Measurements from ENCODE around the gene SYS1. TPM values are rescaled to one million over a fixed set of nuclear protein-coding genes. Genes with fewer than 3 reads are reported as not detected.
A peak's percentile ranks its signal among the peaks of the same experiment; 100 is the strongest.

Gene SYS1
- total and polyA plus RNA-seq, 12 donors: 16.0 to 83.2 (median 32.9) TPM

- H3K27me3 ChIP-seq: no peaks in the 10 kb centered on the region
- H3K27ac ChIP-seq: no peak overlapping the region
- DNase-seq: no peak
- no peak overlapping the region for H3K4me3 ChIP-seq
- TF ChIP-seq POLR2A (IDR thresholded peaks at IDR 0.05): no peak
- TF ChIP-seq, protein P1, sequence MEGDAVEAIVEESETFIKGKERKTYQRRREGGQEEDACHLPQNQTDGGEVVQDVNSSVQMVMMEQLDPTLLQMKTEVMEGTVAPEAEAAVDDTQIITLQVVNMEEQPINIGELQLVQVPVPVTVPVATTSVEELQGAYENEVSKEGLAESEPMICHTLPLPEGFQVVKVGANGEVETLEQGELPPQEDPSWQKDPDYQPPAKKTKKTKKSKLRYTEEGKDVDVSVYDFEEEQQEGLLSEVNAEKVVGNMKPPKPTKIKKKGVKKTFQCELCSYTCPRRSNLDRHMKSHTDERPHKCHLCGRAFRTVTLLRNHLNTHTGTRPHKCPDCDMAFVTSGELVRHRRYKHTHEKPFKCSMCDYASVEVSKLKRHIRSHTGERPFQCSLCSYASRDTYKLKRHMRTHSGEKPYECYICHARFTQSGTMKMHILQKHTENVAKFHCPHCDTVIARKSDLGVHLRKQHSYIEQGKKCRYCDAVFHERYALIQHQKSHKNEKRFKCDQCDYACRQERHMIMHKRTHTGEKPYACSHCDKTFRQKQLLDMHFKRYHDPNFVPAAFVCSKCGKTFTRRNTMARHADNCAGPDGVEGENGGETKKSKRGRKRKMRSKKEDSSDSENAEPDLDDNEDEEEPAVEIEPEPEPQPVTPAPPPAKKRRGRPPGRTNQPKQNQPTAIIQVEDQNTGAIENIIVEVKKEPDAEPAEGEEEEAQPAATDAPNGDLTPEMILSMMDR (IDR thresholded peaks at IDR 0.05): no peak
- 72 to 85% (median 76%) methylated on average over 5 of the region's 5 CpGs for WGBS, 4 donors
- H3K9me3 ChIP-seq (replicated peaks in 1 of 3): no peaks in the 10 kb centered on the region
- intact Hi-C loops (cut with DNase I): no loop called here
- peaks cover 6 to 36% of the 10 kb centered on the region in 2 donors for H3K4me1 ChIP-seq (replicated peaks in 1 of 2)
- H3K36me3 ChIP-seq (replicated peaks in 1 of 2): peaks cover 0 to 12% of the 10 kb centered on the region in 2 donors
Observed at GRCh38 chr20:45412653-45413052, 49.7 kb downstream of the SYS1 start.

DNA sequence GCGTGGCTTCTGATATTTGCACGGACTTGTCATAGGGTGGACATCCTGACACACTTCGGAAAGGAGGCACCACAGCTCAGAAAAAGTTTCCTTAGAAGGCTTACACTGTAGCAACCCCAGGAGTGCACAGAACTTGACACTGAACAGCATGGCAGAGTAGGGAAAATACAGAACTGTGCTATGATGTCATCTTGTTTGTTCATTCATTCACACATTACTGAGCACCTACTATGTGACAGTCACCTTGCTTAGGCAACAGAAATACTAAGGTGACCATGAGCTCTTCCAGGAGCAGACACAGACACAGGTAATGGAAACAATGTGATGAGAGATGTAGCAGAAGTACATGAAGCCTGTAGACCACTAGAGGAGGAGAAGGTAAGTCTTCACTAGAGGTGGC is 50.5 kb downstream of the SYS1 start:
- Histone ChIP-seq H3K27me3 (no peaks in the 10 kb centered on the region), H3K4me3 (no peak overlapping the region), H3K4me1 (replicated peaks in 1 of 2) (peaks cover 6 to 30% of the 10 kb centered on the region in 2 donors), H3K9me3 (replicated peaks in 1 of 3) (no peaks in the 10 kb centered on the region), H3K36me3 (replicated peaks in 1 of 2) (peaks cover 0 to 12% of the 10 kb centered on the region in 2 donors), H3K27ac (no peak overlapping the region)
- no peak for DNase-seq
- TF ChIP-seq POLR2A (IDR thresholded peaks at IDR 0.05): no peak
- TF ChIP-seq, protein P1 (IDR thresholded peaks at IDR 0.05): no peak
- 69 to 86% (median 76%) methylated on average over 2 to 3 of the region's 3 CpGs for WGBS, 4 donors
- intact Hi-C loops (cut with DNase I): no loop called here

DNA sequence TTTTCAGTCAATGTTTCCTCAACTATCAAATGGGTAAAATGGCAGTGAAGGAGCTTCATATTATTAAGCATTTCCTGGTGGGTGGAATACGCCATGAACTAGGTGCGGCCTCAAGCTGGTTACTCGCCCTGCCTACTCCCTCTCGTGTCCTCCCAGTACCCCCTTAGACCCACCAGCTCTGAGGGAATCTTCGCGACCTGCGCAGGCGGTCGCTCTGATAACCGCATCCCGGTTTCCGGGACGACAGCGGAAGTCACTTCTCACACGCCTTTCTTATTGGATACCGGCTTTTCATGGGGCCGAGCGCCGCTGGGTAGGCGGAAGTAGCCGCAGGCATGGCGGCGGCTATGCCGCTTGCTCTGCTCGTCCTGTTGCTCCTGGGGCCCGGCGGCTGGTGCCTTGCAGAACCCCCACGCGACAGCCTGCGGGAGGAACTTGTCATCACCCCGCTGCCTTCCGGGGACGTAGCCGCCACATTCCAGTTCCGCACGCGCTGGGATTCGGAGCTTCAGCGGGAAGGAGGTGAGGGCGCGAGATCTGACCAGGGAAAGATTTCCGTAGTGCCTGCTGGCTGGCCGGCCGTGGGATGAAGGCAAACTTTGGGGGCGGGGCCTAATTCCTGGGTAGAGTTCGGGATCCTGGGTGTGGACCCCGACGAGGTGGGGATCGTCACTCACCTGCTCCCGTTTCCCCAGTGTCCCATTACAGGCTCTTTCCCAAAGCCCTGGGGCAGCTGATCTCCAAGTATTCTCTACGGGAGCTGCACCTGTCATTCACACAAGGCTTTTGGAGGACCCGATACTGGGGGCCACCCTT is 53.1 kb downstream of the SYS1 start, which contains the start of gene PIGT:
Gene PIGT, plus strand, starts transcription at position 320 of the 816 bp plus-strand sequence. Its CDS starts 16 bp downstream, at position 336.
- DNase-seq: peak; percentile 78 to 94 (median 86)
- Histone ChIP-seq H3K36me3 (replicated peaks in 1 of 2) (peaks cover 0 to 22% of the 10 kb centered on the region in 2 donors), H3K4me1 (replicated peaks in 1 of 2) (peaks cover 6 to 36% of the 10 kb centered on the region in 2 donors), H3K27me3 (no peaks in the 10 kb centered on the region), H3K9me3 (replicated peaks in 1 of 3) (no peaks in the 10 kb centered on the region), H3K27ac (peak within 1 kb of the TSS in 4 of 5 donors; percentile 33 to 90 (median 76)), H3K4me3 (peak within 1 kb of the TSS; percentile 20 to 99 (median 82))
- intact Hi-C loops (cut with DNase I): no loop called here
- WGBS, 4 donors: 0 to 1% (median 0%) methylated on average over 8 to 52 of the region's 52 CpGs
- TF ChIP-seq POLR2A (IDR thresholded peaks at IDR 0.05): peak; percentile 70 to 88
- TF ChIP-seq, protein P1 (IDR thresholded peaks at IDR 0.05): peak in 1 of 6 experiments; percentile 8

DNA sequence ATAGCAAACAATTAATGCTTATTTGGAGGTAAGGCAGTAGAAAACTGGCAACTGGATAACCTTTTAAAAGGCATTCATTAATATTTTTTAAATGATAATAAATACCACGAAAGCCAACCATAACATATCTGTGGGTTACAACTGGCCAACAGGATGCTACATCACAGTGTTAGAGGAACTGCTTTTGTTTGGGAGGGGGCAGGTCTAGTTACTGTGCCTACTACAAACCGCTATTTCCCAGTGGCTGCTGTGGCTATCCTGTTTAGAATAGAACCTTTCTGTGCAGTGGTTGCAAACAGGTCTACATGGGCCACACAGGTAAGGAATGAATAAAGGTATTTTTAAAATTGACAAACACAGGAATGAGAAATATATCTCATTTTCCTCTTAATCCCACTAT is 54.0 kb downstream of the SYS1 start:
- Histone ChIP-seq H3K27me3 (no peaks in the 10 kb centered on the region), H3K36me3 (replicated peaks in 1 of 2) (peaks cover 0 to 30% of the 10 kb centered on the region in 2 donors), H3K4me3 (peak overlapping the region in 1 of 4 donors; percentile 99), H3K9me3 (replicated peaks in 1 of 3) (no peaks in the 10 kb centered on the region), H3K27ac (no peak overlapping the region), H3K4me1 (replicated peaks in 1 of 2) (peaks cover 6 to 33% of the 10 kb centered on the region in 2 donors)
- intact Hi-C loops (cut with DNase I): no loop called here
- no peak for DNase-seq
- TF ChIP-seq POLR2A (IDR thresholded peaks at IDR 0.05): no peak
- TF ChIP-seq, protein P1 (IDR thresholded peaks at IDR 0.05): no peak
- WGBS, 4 donors: 68 to 79% (median 75%) methylated on average over 2 of the region's 2 CpGs

Other genes starting within 250 kb of the SYS1 start
- gene WFDC5, start 248.0 kb upstream of the SYS1 start, total RNA-seq: not detected
- gene WFDC5, start 248.0 kb upstream of the SYS1 start, polyA plus RNA-seq: not detected
- gene WFDC12, start 238.7 kb upstream of the SYS1 start, total RNA-seq: not detected
- not detected for gene WFDC12, start 238.7 kb upstream of the SYS1 start, polyA plus RNA-seq
- gene PI3, start 188.3 kb upstream of the SYS1 start, total RNA-seq: not detected
- gene PI3, start 188.3 kb upstream of the SYS1 start, polyA plus RNA-seq: 1 to 10 TPM in 1 of 3 donors, not detected in 2; 1.0 TPM
- not detected for gene SEMG1, start 156.1 kb upstream of the SYS1 start, total RNA-seq
- under 1 TPM in 1 of 3 donors, not detected in 2; 0.15 TPM for gene SEMG1, start 156.1 kb upstream of the SYS1 start, polyA plus RNA-seq
- not detected for gene SEMG2, start 141.8 kb upstream of the SYS1 start, total RNA-seq
- not detected for gene SEMG2, start 141.8 kb upstream of the SYS1 start, polyA plus RNA-seq
- gene SLPI, start 108.6 kb upstream of the SYS1 start, total RNA-seq: 10 to 100 TPM in 1 of 9 donors, 1 to 10 TPM in 5, not detected in 3; 1.8 to 33.7 (median 5.6) TPM
- 10 to 100 TPM in 1 of 3 donors, 1 to 10 TPM in 2; 2.3 to 25.7 (median 9.2) TPM for gene SLPI, start 108.6 kb upstream of the SYS1 start, polyA plus RNA-seq
- gene RBPJL, start 56.3 kb upstream of the SYS1 start, total RNA-seq: under 1 TPM in 1 of 9 donors, not detected in 8; 0.06 TPM
- gene RBPJL, start 56.3 kb upstream of the SYS1 start, polyA plus RNA-seq: under 1 TPM in 1 of 3 donors, not detected in 2; 0.03 TPM
- under 1 TPM in 2 of 9 donors, not detected in 7; 0.06 to 0.15 TPM for gene MATN4, start 54.9 kb upstream of the SYS1 start, total RNA-seq
- under 1 TPM in 2 of 3 donors, not detected in 1; 0.16 to 0.37 TPM for gene MATN4, start 54.9 kb upstream of the SYS1 start, polyA plus RNA-seq
- 100 to 1,000 TPM in 2 of 9 donors, 10 to 100 TPM in 7; 51.4 to 128 (median 76.9) TPM for gene SDC4, start 14.7 kb upstream of the SYS1 start, total RNA-seq
- 10 to 100 TPM; 48.7 to 64.9 (median 55.3) TPM for gene SDC4, start 14.7 kb upstream of the SYS1 start, polyA plus RNA-seq
- gene TP53TG5, start 15.2 kb downstream of the SYS1 start, total RNA-seq: under 1 TPM in 3 of 9 donors, not detected in 6; 0.24 to 0.78 (median 0.65) TPM
- under 1 TPM in 1 of 3 donors, not detected in 2; 0.33 TPM for gene TP53TG5, start 15.2 kb downstream of the SYS1 start, polyA plus RNA-seq
- 10 to 100 TPM in 8 of 9 donors, 1 to 10 TPM in 1; 2.1 to 71.1 (median 29.5) TPM for gene DBNDD2, start 45.1 kb downstream of the SYS1 start, total RNA-seq
- gene DBNDD2, start 45.1 kb downstream of the SYS1 start, polyA plus RNA-seq: 10 to 100 TPM; 21.6 to 52.1 (median 34.8) TPM
- 100 to 1,000 TPM in 6 of 9 donors, 10 to 100 TPM in 3; 76.0 to 202 (median 117) TPM for gene PIGT, start 53.0 kb downstream of the SYS1 start, total RNA-seq
- gene PIGT, start 53.0 kb downstream of the SYS1 start, polyA plus RNA-seq: 100 to 1,000 TPM in 1 of 3 donors, 10 to 100 TPM in 2; 45.2 to 121 (median 99.7) TPM
- gene WFDC2, start 106.6 kb downstream of the SYS1 start, total RNA-seq: under 1 TPM in 2 of 9 donors, not detected in 7; 0.33 to 0.42 TPM
- gene WFDC2, start 106.6 kb downstream of the SYS1 start, polyA plus RNA-seq: 1 to 10 TPM in 2 of 3 donors, under 1 TPM in 1; 0.37 to 1.9 (median 1.6) TPM
- not detected for gene SPINT3, start 152.5 kb downstream of the SYS1 start, total RNA-seq
- not detected for gene SPINT3, start 152.5 kb downstream of the SYS1 start, polyA plus RNA-seq
- gene WFDC6, start 176.3 kb downstream of the SYS1 start, total RNA-seq: not detected
- gene WFDC6, start 176.3 kb downstream of the SYS1 start, polyA plus RNA-seq: not detected
- gene EPPIN, start 184.2 kb downstream of the SYS1 start, total RNA-seq: not detected
- gene EPPIN, start 184.2 kb downstream of the SYS1 start, polyA plus RNA-seq: not detected
- not detected for gene WFDC8, start 216.1 kb downstream of the SYS1 start, total RNA-seq
- gene WFDC8, start 216.1 kb downstream of the SYS1 start, polyA plus RNA-seq: not detected

Data from adrenal gland (tissue), 12 donors.